Keratinocyte (primary cell): ENCODE results near the gene TMEM14B. TPM values are rescaled to one million over a fixed set of nuclear protein-coding genes. Genes with fewer than 3 reads are reported as not detected.
A peak's percentile ranks its signal among the peaks of the same experiment; 100 is the strongest.

ENCODE experiments used
- DNase-seq: peaks from one replicate; pipeline ENCODE4 v3.0.0-alpha.2; 2011; ENCODE audit warnings: low read depth, missing footprints, low spot score
- FAIRE-seq: peaks from 2 replicates; lab custom pipeline; 2011; peaks lifted over from hg19 to GRCh38; lab: Jason Lieb, UNC
- H2AFZ ChIP-seq: 2 replicates; pipeline ENCODE4 v1.6.0; 2012; ENCODE audit warnings: low read length, control low read depth, inconsistent platforms; ENCODE audit not compliant: control insufficient read depth
- H3K27ac ChIP-seq: 2 replicates; pipeline ENCODE4 v1.5.1; 2011; ENCODE audit warnings: low read length; ENCODE audit not compliant: control insufficient read depth, insufficient read depth
- H3K27me3 ChIP-seq: 3 replicates; pipeline ENCODE4 v1.6.0; 2011; ENCODE audit warnings: low read length; ENCODE audit not compliant: control insufficient read depth, insufficient read depth; ENCODE audit errors: extremely low read depth
- H3K36me3 ChIP-seq, 2 experiments: 2 replicates in 1 of 2; 3 replicates in 1 of 2; pipeline ENCODE4 v1.5.1; 2011; ENCODE audit warnings: low read length in 2 of 2, mild to moderate bottlenecking in 1 of 2; ENCODE audit not compliant: control insufficient read depth in 2 of 2, insufficient read depth in 2 of 2; ENCODE audit errors: extremely low read depth in 1 of 2
- H3K4me1 ChIP-seq: 3 replicates; pipeline ENCODE4 v1.5.1; 2011; ENCODE audit warnings: low read length; ENCODE audit not compliant: control insufficient read depth, insufficient read depth; ENCODE audit errors: extremely low read depth
- H3K4me2 ChIP-seq: 3 replicates; pipeline ENCODE4 v1.6.0; 2011; ENCODE audit warnings: low read depth, low read length; ENCODE audit not compliant: control insufficient read depth, insufficient read depth; ENCODE audit errors: extremely low read depth
- H3K4me3 ChIP-seq, 3 experiments: fragments of 200-600 bp in 1 of 3; sonication (generic) in 1 of 3; 2 replicates in 2 of 3; 3 replicates in 1 of 3; pipeline ENCODE4 v1.5.1; 2011 to 2016; ENCODE audit warnings: low read length in 3 of 3, mild to moderate bottlenecking in 3 of 3, control low read depth in 2 of 3, inconsistent platforms in 1 of 3, low read depth in 1 of 3, mixed read lengths in 1 of 3, mixed run types in 1 of 3, moderate library complexity in 1 of 3; ENCODE audit not compliant: control insufficient read depth in 2 of 3, insufficient read depth in 2 of 3; ENCODE audit errors: extremely low read depth in 1 of 3
- H3K79me2 ChIP-seq: 2 replicates; pipeline ENCODE4 v1.6.0; 2012; ENCODE audit warnings: low read length; ENCODE audit not compliant: control insufficient read depth, insufficient read depth
- H3K9ac ChIP-seq: 3 replicates; pipeline ENCODE4 v1.6.0; 2011; ENCODE audit warnings: low read length; ENCODE audit not compliant: control insufficient read depth, insufficient read depth; ENCODE audit errors: extremely low read depth
- H3K9me1 ChIP-seq: 3 replicates; pipeline ENCODE4 v1.6.0; 2011; ENCODE audit warnings: low read length; ENCODE audit not compliant: control insufficient read depth, insufficient read depth; ENCODE audit errors: extremely low read depth
- H3K9me3 ChIP-seq: 2 replicates; pipeline ENCODE4 v1.5.1; 2012; ENCODE audit warnings: low read depth, low read length; ENCODE audit not compliant: control insufficient read depth
- H4K20me1 ChIP-seq: 3 replicates; pipeline ENCODE4 v1.6.0; 2011; ENCODE audit warnings: low read length; ENCODE audit not compliant: control insufficient read depth, insufficient read depth; ENCODE audit errors: extremely low read depth
- CTCF ChIP-seq, 3 experiments: IDR thresholded peaks in 1 of 3; conservative IDR thresholded peaks in 1 of 3; optimal IDR thresholded peaks in 1 of 3; 2 replicates in 2 of 3; 3 replicates in 1 of 3; pipeline versions ENCODE3 to v1.5.1; 2011; ENCODE audit warnings: low read length in 3 of 3, mild to moderate bottlenecking in 3 of 3, moderate library complexity in 2 of 3, control low read depth in 1 of 3, inconsistent platforms in 1 of 3; ENCODE audit not compliant: insufficient read depth in 2 of 3; ENCODE audit errors: extremely low read depth in 1 of 3
- EZH2 ChIP-seq: IDR thresholded peaks from one replicate; pipeline ENCODE4 v1.6.1; 2012; ENCODE audit warnings: inconsistent platforms, mild to moderate bottlenecking, low read length, moderate library complexity
- dilution Hi-C: fragments of 300-500 bp; cut with MboI; formaldehyde crosslinking; loops from one replicate; pipeline ENCODE4 v1.7.0; 2020; ENCODE audit warnings: low sequenced_read_pairs; ENCODE audit not compliant: extremely low pct_ligation_motif_present
- polyA plus RNA-seq, 5 experiments: library from polyadenylated mRNA; depleted of rRNA in 3 of 5; stranded (reverse) in 3 of 5; stranded (forward) in 1 of 5; unstranded in 1 of 5; fragments of >200 nt; gene quantifications; 1 replicate in 1 of 5; 2 replicates in 3 of 5; 3 replicates in 1 of 5; pipeline versions ENCODE4 v1.2.1 to v1.2.3, GENCODE V29; 2011 to 2012; ENCODE audit warnings: missing spikeins in 2 of 5, low read depth in 1 of 5, low replicate concordance in 1 of 5

TMEM14B gene
- polyA plus RNA-seq, 1 donor (not counting 4 experiments of a cell fraction or from before 2014, with no cell fraction given): 157 TPM

- Histone ChIP-seq H3K4me3 (no peak overlapping the region), H2AFZ (no peak overlapping the region), H3K4me1 (peaks cover 20% of the 10 kb centered on the region), H3K9me3 (no peaks in the 10 kb centered on the region), H3K9me1 (no peaks in the 10 kb centered on the region), H3K4me2 (no peak overlapping the region), H3K27me3 (no peaks in the 10 kb centered on the region), H3K9ac (no peak overlapping the region), H3K36me3 (peaks cover 2 to 6% of the 10 kb centered on the region in 2 experiments), H4K20me1 (no peaks in the 10 kb centered on the region), H3K79me2 (peaks cover 24% of the 10 kb centered on the region), H3K27ac (no peak overlapping the region)
- DNase-seq: no peak
- dilution Hi-C loops: no loop called here
- no peak for FAIRE-seq
- TF ChIP-seq CTCF (optimal IDR thresholded peaks at IDR 0.05 in 1 of 3, IDR thresholded peaks at IDR 0.05 in 1 of 3, conservative IDR thresholded peaks at IDR 0.05 in 1 of 3; ENCODE audit: extremely low read depth in 1 of 3, insufficient read depth in 2 of 3, low read length in 3 of 3) (no peak), EZH2 (no peak)
Observed at GRCh38 chr6:10745116-10745515, 2.5 kb upstream of the TMEM14B start.

GRCh38 chr6:10746915-10747250 lies 722 bp upstream of the TMEM14B start:
- FAIRE-seq (no peak), DNase-seq (no peak)
- TF ChIP-seq EZH2 (no peak), CTCF (optimal IDR thresholded peaks at IDR 0.05 in 1 of 3, IDR thresholded peaks at IDR 0.05 in 1 of 3, conservative IDR thresholded peaks at IDR 0.05 in 1 of 3; ENCODE audit: extremely low read depth in 1 of 3, insufficient read depth in 2 of 3, low read length in 3 of 3) (no peak)
- Histone ChIP-seq H3K36me3 (peaks cover 8 to 13% of the 10 kb centered on the region in 2 experiments), H3K79me2 (peaks cover 39% of the 10 kb centered on the region), H3K9me1 (no peaks in the 10 kb centered on the region), H3K9me3 (no peaks in the 10 kb centered on the region), H3K27me3 (no peaks in the 10 kb centered on the region), H2AFZ (peak overlapping the region; percentile 70), H3K4me2 (peak overlapping the region; percentile 91), H3K9ac (peak overlapping the region; percentile 91), H3K4me3 (peak overlapping the region; percentile 49 to 90 (median 70)), H4K20me1 (no peaks in the 10 kb centered on the region), H3K4me1 (peaks cover 20% of the 10 kb centered on the region), H3K27ac (no peak overlapping the region)
- dilution Hi-C loops: no loop called here
